ENCODE results near the gene ZDHHC22.

Gene ZDHHC22

DNA sequence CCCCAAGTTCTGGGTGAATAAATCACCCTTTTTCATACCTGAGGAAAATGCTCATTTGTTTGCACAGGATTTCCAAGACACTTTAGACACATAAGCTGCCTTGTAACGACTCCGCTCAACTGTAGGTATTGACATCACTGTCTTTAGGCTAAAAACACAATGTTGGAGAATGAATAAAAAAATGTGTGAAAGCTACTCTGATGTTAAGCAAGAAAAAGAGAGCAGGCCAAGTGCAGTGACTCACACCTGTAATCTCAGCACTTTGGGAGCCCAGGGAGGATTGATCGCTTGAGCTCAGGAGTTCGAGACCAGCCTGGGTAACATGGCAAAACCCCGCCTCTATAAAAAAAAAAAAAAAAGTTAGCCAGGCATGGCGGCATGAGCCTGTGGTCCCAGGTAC lies 54.6 kb downstream of the ZDHHC22 start:
- H3K4me3 ChIP-seq (ENCODE audit: low read depth, low read length): no peak overlapping the region
- in situ Hi-C loops (cut with HindIII; ENCODE audit: low sequenced_read_pairs): no loop called here
- DNase-seq (ENCODE audit: low read depth): no peak
- TF ChIP-seq, protein P1, sequence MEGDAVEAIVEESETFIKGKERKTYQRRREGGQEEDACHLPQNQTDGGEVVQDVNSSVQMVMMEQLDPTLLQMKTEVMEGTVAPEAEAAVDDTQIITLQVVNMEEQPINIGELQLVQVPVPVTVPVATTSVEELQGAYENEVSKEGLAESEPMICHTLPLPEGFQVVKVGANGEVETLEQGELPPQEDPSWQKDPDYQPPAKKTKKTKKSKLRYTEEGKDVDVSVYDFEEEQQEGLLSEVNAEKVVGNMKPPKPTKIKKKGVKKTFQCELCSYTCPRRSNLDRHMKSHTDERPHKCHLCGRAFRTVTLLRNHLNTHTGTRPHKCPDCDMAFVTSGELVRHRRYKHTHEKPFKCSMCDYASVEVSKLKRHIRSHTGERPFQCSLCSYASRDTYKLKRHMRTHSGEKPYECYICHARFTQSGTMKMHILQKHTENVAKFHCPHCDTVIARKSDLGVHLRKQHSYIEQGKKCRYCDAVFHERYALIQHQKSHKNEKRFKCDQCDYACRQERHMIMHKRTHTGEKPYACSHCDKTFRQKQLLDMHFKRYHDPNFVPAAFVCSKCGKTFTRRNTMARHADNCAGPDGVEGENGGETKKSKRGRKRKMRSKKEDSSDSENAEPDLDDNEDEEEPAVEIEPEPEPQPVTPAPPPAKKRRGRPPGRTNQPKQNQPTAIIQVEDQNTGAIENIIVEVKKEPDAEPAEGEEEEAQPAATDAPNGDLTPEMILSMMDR (IDR thresholded peaks at IDR 0.05; ENCODE audit: low read depth, low read length, missing control alignments): no peak

DNA sequence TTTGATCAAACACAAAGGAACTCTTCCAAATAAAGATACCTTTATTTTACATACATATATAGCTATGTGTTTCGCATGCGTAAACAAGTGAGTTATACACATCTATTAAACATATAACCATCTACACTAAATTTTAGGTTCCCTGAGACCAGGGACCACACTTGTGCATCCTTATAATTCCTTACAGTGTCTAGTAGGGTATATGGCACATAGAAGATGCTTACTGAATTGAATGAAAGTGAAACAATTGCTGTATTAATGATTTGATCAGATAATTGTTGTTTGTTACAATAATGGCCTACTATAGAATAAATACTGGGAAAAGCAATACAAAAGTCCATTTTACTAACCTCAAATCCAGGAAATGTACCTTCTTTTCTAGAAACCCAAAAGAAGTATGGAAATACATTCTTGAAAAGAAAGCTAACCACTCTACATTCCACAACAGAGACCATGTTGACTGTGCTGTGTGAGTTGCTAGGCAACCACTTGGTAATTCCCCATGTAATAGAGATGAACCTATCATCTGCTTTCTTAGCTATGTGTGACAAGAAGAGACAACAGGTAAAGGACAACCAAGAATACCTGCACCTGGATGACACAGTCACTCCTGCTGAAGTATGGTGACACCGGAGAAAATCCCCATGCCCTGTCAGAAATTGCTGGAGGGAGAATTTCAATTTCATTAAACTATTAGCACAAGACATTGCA lies 55.4 kb downstream of the ZDHHC22 start:
- in situ Hi-C loops (cut with HindIII; ENCODE audit: low sequenced_read_pairs): no loop called here
- TF ChIP-seq, protein P1 (IDR thresholded peaks at IDR 0.05; ENCODE audit: low read depth, low read length, missing control alignments): no peak
- H3K4me3 ChIP-seq (ENCODE audit: low read depth, low read length): no peak overlapping the region
- no peak for DNase-seq (ENCODE audit: low read depth)

DNA sequence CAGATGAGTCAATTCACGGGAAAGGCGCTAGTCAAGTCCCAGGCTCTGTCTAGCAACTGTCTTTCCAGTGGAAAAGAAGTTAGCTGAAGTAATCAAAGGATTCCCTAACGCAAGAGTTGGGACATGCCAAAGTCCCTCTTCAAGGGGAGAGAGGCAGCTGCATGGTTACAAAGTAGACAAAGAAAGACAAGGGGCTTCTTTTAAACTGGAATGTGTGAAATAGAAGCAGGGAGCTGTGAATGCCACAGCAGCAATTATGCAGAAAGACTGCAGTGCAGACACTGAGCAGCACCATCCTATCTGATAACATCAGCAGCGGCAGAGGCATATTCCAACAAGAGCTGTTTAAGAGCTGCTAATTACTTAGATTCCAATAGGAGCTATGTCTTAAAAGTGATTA lies 56.1 kb downstream of the ZDHHC22 start:
- in situ Hi-C loops (cut with HindIII; ENCODE audit: low sequenced_read_pairs): no loop called here
- DNase-seq (ENCODE audit: low read depth): no peak
- no peak overlapping the region for H3K4me3 ChIP-seq (ENCODE audit: low read depth, low read length)
- TF ChIP-seq, protein P1 (IDR thresholded peaks at IDR 0.05; ENCODE audit: low read depth, low read length, missing control alignments): no peak

DNA sequence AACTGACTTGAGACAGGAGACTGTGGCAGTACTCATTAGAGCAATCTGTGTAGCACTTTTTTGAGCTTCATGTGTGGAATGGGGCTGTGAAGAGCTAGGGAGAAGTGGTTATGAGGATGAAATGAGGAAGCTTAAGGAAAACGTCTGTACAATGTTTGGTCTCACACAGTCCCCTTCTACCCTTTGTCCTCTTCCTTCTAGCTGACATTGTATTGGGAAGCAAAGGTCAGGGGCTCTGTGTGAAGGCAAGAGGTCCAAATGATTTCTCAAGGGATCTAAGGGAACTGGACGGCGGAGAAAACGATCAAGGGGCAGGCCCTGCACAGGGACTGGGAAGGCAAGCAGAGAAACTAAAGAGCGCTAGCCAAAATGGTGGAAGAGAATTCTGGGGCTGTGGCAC lies 56.6 kb downstream of the ZDHHC22 start:
- in situ Hi-C loops (cut with HindIII; ENCODE audit: low sequenced_read_pairs): no loop called here
- H3K4me3 ChIP-seq (ENCODE audit: low read depth, low read length): no peak overlapping the region
- TF ChIP-seq, protein P1 (IDR thresholded peaks at IDR 0.05; ENCODE audit: low read depth, low read length, missing control alignments): no peak
- no peak for DNase-seq (ENCODE audit: low read depth)

DNA sequence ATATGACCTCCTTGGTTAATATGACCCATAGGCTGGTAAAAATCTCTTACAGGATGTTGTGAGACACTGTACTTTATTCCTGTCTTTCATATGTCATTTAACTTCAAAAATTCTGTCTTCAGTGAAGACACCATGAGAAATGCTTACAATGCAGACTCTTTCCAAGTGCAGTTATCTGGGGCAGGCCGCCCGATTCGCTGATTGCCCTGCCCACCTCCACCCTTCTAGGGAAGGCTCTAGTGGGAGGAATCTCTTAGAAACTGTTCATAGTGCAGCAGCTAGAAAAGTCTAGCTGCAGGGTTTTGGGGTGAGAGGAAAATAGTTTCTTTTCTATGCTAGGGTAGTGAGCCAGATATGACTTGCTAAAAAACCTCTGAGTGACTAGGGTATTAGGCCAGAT lies 58.5 kb downstream of the ZDHHC22 start:
- no peak for DNase-seq (ENCODE audit: low read depth)
- in situ Hi-C loops (cut with HindIII; ENCODE audit: low sequenced_read_pairs): no loop called here
- no peak overlapping the region for H3K4me3 ChIP-seq (ENCODE audit: low read depth, low read length)
- TF ChIP-seq, protein P1 (IDR thresholded peaks at IDR 0.05; ENCODE audit: low read depth, low read length, missing control alignments): no peak

DNA sequence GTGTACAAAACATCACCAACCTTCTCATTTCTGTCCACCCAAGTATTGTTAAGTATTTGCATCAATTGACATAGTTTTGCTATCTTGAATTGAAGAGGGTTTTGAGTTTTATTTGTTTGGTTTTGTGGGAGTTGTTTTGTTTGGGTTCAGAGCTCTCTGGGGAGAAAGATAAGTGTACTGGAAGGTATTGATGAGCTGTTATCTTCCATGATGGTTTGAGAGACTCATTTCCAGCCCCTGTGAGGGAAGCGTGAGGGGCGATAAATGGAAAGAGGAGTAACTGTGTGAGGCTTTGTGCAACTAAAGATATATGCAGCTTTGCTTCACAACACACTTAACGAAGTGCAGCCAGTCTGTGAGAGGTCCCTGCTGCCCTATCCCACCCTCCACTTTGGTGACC lies 59.2 kb downstream of the ZDHHC22 start:
- no peak overlapping the region for H3K4me3 ChIP-seq (ENCODE audit: low read depth, low read length)
- no peak for DNase-seq (ENCODE audit: low read depth)
- in situ Hi-C loops (cut with HindIII; ENCODE audit: low sequenced_read_pairs): no loop called here
- TF ChIP-seq, protein P1 (IDR thresholded peaks at IDR 0.05; ENCODE audit: low read depth, low read length, missing control alignments): no peak
